RWPE2 (cell line): ENCODE measurements around the gene AGRN.

Experiments used
- ATAC-seq: fragments of 200-7000 bp; cut with Tn5 transposase; 3 replicates; pipeline ENCODE4 v1.9.1; 2021; ENCODE audit warnings: low read depth
- DNase-seq: peaks from one replicate; pipeline ENCODE4 v3.0.0-alpha.2; 2020; ENCODE audit warnings: low spot score
- H3K27ac ChIP-seq: fragments of 450-650 bp; 2 replicates; pipeline ENCODE4 v1.5.1; 2017; ENCODE audit warnings: mild to moderate bottlenecking; ENCODE audit not compliant: poor library complexity, severe bottlenecking
- H3K27me3 ChIP-seq: fragments of 250-450 bp; sonication (Bioruptor Pico); 2 replicates; pipeline ENCODE4 v1.5.1; 2021; ENCODE audit warnings: mild to moderate bottlenecking, moderate library complexity; ENCODE audit not compliant: insufficient read depth, poor library complexity, severe bottlenecking
- H3K36me3 ChIP-seq: fragments of 250-450 bp; sonication (Bioruptor Pico); 2 replicates; pipeline ENCODE4 v1.5.1; 2020; ENCODE audit warnings: low read depth, mild to moderate bottlenecking, moderate library complexity
- H3K4me1 ChIP-seq: fragments of 250-450 bp; sonication (Bioruptor Pico); 2 replicates; pipeline ENCODE4 v1.5.1; 2021; ENCODE audit warnings: mild to moderate bottlenecking, moderate library complexity; ENCODE audit not compliant: insufficient read depth, poor library complexity, severe bottlenecking
- H3K4me3 ChIP-seq: fragments of 250-450 bp; sonication (Bioruptor Pico); 2 replicates; pipeline ENCODE4 v1.5.1; 2021; ENCODE audit warnings: mild to moderate bottlenecking, moderate library complexity; ENCODE audit not compliant: severe bottlenecking
- H3K9me3 ChIP-seq: fragments of 250-450 bp; sonication (Bioruptor Pico); 2 replicates; pipeline ENCODE4 v1.5.1; 2021; ENCODE audit warnings: mild to moderate bottlenecking, moderate library complexity; ENCODE audit not compliant: severe bottlenecking
- CTCF ChIP-seq: fragments of 450-650 bp; IDR thresholded peaks from one replicate; pipeline ENCODE4 v1.5.1; 2017; ENCODE audit warnings: mild to moderate bottlenecking, moderate library complexity; ENCODE audit not compliant: poor library complexity, severe bottlenecking

Gene AGRN

GRCh38 chr1:1033009-1033587 is 13.2 kb downstream of the AGRN start:
- H3K27ac ChIP-seq: no peak overlapping the region
- H3K27me3 ChIP-seq: no peaks in the 10 kb centered on the region
- DNase-seq: no peak
- peak; percentile 8; the same call in 1 of the 3 replicates for ATAC-seq
- peak; percentile 26 for TF ChIP-seq CTCF
- no peaks in the 10 kb centered on the region for H3K4me1 ChIP-seq
- H3K4me3 ChIP-seq: no peak overlapping the region
- peaks cover 24% of the 10 kb centered on the region for H3K36me3 ChIP-seq
- H3K9me3 ChIP-seq: no peaks in the 10 kb centered on the region

GRCh38 chr1:1033731-1034438 is 14.0 kb downstream of the AGRN start:
- ATAC-seq (no peak), DNase-seq (no peak)
- H3K36me3 ChIP-seq: peaks cover 23% of the 10 kb centered on the region
- no peaks in the 10 kb centered on the region for H3K27me3 ChIP-seq
- H3K4me3 ChIP-seq: no peak overlapping the region
- no peak overlapping the region for H3K27ac ChIP-seq
- no peaks in the 10 kb centered on the region for H3K4me1 ChIP-seq
- TF ChIP-seq CTCF: no peak
- no peaks in the 10 kb centered on the region for H3K9me3 ChIP-seq

- Histone ChIP-seq H3K27ac (no peak overlapping the region), H3K4me3 (no peak overlapping the region), H3K27me3 (no peaks in the 10 kb centered on the region), H3K9me3 (no peaks in the 10 kb centered on the region), H3K4me1 (no peaks in the 10 kb centered on the region), H3K36me3 (peaks cover 23% of the 10 kb centered on the region)
- no peak for TF ChIP-seq CTCF
- DNase-seq: no peak
- ATAC-seq: no peak
These were observed 14.5 kb downstream of the AGRN start for GRCh38 chr1:1034439-1034781.

DNA sequence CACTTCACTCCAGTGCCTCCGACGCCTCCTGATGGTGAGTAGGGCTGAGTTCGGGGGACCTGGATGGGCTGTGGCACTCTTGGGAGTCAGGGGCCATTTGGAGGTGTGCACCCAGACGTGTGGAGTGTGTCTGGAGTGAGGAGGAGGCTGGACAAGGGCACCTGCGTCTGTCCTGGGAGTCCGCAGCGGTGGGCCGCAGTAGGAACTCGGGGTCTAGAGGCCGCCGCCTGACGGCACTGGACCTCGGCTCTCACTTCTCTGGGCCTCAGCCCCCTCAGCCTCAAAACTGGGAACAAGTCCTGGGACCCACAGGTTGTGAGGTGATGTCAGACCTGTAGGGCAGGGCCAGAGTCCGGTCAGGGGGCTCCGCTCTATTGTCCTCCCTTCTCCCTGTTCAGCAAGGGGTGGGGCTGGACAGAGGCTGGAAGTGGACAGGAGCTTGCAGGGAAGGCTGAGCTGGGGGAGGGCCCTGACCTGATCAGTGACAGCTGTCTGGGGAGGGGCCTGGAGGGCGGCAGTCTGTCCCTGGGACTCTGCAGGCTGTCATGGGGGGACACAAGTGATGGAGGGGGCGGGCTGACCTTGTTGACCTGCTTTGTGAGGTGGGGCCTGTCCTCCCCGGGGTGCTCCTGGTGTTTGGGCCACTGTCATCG is 15.5 kb downstream of the AGRN start:
- no peak for ATAC-seq
- H3K27me3 ChIP-seq: no peaks in the 10 kb centered on the region
- H3K4me1 ChIP-seq: no peaks in the 10 kb centered on the region
- H3K4me3 ChIP-seq: no peak overlapping the region
- peaks cover 23% of the 10 kb centered on the region for H3K36me3 ChIP-seq
- no peak overlapping the region for H3K27ac ChIP-seq
- no peak for DNase-seq
- no peaks in the 10 kb centered on the region for H3K9me3 ChIP-seq
- no peak for TF ChIP-seq CTCF
